ENCODE measurements around the gene GPR25.
A peak's percentile ranks its signal among the peaks of the same experiment; 100 is the strongest.

The GPR25 gene

DNA sequence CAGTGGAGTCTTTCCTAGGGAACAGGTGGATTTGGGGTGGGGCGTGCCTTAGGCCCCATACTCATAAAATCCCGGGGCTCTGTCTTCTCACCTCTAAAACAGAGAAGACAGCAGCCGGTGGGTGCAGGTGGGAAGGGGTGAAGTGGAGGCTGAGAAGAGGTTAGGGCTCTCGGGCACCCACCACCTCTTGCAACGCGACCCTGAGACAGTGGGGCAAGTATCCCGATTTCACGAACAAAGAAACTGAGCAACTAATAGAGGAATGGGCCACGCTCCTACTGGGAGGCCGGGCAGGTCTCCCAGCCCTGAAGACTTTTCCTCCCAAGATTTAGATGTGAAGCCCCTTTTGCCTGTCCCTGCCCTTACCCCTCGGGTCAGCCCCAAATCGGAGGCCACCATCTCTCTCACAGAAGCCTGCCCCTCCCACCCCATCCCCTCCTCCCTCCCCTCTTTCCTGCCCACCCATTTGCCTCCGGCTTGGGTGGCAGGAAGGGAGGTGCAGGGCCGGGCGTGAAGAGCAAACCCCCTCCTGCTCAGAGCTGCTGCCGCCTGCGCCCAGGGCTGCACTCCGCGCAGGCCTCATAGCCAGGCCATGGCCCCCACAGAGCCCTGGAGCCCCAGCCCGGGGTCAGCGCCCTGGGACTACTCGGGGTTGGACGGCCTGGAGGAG lies at the start of gene GPR25:
Gene GPR25 (plus strand): TSS at position 536 of the 670 bp plus-strand sequence. CDS start 57 bp downstream, at position 593.
- no peak for DNase-seq

DNA sequence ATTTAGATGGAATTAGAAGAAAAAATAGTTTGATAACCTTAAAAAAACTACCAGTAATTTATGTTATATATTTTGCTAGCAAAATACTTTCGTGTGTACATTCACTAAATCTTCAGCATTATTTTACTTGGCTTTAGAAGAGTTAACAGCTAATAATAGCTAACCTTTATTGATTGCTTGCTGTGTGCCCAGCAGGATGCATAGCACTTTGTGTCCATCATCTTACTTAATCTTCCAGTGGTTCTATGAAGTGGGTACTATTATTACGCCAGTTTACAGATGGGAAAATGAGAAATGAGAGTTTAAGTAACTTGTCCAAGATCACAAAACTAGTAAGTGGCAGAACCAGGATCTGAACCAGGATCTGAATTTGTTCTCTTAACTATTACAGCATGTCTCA lies 41.7 kb upstream of the GPR25 start:
- no peak for DNase-seq

DNA sequence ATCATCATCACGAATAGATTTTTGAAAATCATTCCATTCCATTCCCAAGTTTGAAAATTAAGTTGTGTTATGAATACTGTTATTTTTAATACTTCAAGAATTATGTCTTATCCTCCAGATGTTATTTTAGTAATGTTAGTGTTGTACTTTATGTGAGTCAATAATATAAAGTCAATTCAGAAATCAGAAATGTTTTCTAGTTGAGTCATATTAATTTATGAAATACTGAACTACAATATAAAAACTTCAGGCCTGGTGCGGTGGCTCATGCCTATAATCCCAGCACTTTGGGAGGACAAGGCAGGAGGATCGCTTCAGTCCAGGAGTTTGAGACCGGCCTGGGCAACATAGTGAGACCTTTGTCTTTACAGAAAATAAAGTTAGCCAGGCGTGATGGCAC lies 38.4 kb upstream of the GPR25 start:
- no peak for DNase-seq

DNA sequence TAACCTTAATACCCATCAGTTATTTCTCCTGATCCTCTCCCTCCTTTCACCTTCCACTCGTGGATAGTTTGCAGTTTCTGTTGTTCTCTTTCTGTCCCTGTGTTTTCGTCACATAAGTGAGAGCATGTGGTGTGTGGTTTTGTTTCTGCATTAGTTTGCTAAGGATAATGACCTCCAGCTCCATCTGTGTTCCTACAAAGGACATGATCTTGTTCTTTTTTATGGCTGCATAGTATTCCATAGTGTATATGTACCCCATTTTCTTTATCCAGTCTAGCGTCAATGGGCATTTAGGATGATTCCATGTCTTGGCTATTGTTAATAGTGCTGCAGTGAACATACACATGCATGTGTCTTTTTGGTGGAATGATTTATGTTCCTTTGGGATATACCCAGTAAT lies 36.6 kb upstream of the GPR25 start:
- DNase-seq: no peak

- DNase-seq: no peak
These were observed 34.7 kb upstream of the GPR25 start for GRCh38 chr1:200837931-200838571.

- no peak for DNase-seq
These were observed 33.9 kb upstream of the GPR25 start for GRCh38 chr1:200838676-200839445.

DNA sequence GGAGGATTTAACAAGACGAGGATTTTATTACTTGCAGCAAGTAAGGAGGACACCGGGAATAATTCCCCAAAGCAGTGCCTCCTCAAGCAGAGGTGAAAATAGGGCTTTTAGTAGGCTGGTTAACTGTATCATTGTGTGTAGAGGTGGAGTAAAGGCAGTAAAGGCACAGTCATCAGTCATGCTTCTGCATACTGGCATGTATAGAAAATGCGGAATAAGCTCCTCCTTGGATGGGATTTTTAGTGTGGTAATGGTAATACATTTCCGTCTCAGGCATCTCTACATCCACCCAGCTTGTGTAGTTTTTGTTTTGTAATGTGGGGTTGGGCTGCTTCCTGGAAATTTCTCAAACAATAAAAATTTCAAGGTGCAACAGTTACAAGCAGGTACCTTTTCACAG lies 27.4 kb upstream of the GPR25 start:
- no peak for DNase-seq

- no peak for DNase-seq
These were observed 26.4 kb upstream of the GPR25 start for GRCh38 chr1:200846398-200846797.

DNA sequence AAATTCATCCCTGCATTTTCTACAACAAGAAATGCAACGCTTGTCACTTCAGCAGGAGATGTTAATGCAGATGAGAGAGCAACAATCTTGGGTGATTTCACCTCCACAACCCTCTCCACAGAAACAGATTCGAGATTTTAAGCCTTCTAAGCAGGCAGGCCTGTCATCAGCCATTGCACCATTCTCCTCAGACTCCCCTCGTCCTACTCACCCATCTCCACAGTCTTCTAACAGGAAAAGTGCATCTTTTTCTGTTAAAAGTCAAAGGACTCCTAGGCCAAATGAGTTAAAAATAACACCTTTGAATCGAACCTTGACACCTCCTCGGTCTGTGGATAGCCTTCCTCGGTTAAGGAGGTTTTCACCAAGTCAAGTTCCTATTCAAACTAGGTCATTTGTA lies 23.4 kb upstream of the GPR25 start:
- no peak for DNase-seq

DNA sequence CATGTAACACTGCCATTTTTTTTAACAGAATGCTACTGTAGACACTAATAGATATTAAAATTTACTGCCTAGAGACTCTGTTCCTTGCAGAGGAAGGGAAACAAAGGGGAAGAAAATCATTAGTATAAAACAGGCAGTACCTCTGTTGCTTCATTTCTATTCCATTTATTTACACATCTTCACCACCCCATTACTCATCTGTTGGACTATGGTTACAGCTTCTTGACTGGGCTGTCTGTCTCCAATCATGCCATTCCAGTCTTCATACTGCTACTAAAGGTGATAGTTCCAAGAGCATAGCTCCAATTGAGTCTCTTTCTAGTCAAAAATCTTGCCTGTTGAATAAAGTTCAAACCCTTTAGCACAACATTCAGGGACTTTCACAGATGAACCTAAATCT lies 22.2 kb upstream of the GPR25 start:
- peak; percentile 47 for DNase-seq

DNA sequence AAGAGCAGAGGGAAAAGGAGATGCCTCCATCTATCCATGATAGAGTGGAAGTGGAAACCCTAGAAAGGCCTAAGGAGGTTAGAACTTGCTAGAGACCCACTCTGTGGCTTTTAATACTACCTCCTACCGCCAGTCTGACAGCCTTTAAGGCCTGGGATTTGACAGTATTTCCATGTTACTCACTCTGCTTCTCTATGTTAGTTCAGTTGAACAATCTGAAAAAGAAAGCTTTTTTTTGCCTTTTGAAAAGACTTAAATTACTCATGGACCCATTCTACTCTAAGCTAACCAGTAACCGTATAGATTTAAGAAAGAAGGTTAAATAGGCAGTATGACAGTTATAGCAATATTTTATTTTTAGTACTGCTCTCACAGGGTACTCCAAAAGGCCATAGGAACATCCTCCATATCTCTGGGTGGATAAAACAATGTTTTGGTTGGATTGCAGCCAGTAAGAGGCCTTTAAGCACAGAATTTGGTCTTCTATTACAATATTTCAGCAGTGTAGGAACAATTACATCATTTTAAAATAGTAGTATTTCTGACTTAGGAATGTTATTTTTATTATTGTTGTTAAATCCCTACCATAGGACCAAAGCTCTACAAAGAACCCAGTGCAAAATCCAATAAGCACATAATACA lies 15.9 kb upstream of the GPR25 start:
- DNase-seq: no peak

DNA sequence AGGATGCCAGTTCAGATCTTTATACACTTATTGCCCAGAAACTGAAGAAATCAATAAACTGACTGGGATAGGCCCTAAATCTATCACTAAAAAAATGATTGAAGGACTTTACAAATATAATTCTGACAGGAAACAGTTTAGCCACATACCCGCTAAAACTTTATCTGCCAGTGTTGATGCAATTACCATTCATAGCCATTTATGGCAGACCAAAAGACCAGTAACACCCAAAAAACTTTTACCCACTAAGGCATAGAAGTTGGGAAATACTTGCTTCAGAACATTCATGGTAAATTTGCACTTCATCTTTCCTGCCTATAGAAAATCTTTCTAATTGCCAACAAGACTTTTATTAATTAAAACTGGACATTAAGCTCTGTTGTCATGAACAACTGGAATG lies 15.0 kb upstream of the GPR25 start:
- peak; percentile 58 for DNase-seq

DNA sequence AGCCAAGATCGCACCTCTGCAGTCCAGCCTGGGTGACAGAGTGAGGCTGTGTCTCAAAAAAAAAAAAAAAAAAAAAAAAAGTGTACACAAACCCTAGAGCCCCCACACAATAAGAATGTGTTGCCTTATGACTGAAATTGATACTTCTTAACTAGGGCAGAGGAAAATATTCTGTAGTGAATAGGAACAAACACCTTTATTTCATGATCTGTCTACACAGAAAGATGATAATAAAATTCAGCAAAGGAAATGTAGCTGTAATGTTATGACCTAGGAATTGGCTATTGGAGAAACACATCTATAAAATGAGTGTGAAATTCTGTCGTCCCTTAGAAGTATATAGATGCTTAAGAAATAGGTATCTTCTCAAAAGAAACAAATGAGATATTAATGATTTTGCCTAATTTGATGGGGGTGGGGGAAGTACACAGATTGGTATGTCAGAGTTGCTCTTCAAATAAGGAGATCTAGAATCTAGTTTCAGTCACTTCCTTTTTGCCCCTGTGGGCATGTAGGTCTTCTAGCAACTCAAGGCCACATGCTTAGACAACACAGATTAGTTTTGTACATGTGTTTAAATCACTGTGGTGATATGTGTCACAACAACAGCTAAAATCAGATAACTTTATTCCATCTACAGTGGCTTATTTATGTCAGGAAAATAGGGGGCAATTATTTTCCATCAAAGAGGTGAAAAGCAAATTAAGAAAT lies 10.7 kb upstream of the GPR25 start:
- DNase-seq: no peak

GRCh38 chr1:200862713-200863415 lies 9.9 kb upstream of the GPR25 start:
- DNase-seq: no peak

GRCh38 chr1:200866116-200866515 lies 6.7 kb upstream of the GPR25 start:
- no peak for DNase-seq

- no peak for DNase-seq
These were observed 6.3 kb upstream of the GPR25 start for GRCh38 chr1:200866521-200866920.

DNA sequence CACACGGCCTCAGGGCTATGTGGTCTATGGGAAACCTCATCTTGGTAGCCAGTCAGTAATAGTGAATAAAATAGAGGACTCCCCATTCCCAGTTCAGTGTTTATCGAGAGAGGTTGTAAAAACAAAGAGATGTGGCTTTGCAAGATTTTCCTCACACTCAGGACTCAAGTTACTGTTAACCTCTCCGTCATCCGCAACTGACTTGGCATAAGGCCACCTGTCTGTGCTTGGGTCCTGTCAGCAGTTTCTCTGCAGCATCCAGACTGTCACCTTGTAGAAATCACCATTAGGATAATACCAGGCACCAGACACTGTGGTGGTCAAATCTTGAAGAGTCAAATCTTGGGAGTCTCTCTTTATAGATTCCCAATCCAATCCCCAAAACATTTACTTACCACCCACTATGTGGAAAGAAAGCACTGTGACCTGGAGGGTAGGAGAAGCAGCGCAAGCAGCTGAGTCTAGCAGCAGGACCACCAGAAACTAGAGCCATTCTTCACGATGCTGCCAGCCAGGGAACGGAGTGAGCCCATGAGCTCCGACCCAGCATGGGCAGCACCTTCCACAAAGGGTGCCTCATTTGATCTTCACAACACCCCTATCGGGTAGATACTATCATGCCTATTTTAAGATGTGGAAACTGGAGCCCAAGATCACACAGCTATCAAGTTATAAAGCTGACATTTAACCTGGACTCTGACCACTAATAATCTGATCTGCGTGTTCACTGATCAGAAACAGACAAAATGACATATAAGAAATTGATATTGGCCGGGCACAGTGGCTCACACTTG lies 5.6 kb upstream of the GPR25 start:
- no peak for DNase-seq

DNA sequence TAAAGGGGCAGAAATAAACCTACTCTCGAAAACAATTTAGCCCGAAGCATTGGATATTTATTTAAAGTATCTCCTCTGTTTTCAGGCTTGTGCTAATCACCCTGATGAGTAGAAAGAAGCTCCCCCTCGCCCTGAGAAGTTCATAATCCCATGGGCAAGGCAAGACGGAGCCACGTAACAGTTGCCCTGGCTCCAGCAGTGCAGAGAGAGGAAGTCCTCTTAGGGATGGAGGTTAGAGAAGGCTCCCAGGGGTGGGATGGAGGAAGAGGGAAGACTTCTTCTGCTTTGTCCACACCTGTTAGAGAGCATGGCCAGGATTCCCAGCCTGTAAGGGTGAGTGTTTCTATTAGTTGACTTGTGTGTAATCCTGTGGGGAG lies 3.4 kb upstream of the GPR25 start:
- DNase-seq: no peak

DNA sequence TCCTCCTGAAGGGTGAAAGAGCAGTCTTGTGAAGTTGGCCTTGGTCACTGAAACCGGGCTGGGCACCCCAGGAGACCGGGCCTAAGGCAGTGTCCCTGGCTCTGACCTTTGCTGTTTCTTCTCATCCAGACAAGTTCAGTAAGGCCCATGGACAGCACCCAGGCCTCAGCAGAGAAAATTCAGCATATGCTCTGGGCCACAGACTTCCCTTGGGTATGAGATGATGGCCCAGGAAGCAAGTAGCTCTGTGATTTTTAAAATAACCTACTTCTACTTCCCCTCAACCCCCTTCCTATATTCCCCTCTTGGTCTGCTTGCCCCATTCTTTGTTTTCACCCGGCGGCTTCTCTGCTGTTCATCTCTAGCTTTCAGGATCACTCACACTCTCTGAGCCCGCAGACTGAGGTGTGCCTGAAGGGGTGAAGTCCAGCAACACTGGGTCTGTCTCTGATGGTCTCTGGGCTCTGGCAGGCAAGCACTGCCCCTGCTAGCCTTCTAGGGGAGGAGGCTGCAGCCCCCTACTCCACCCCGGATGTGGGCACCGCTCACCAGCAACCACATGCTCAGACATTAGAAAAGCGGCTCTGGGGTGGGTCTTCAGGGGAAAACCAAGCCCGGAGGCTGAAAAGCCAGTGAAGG lies 2.9 kb upstream of the GPR25 start:
- DNase-seq: no peak

DNA sequence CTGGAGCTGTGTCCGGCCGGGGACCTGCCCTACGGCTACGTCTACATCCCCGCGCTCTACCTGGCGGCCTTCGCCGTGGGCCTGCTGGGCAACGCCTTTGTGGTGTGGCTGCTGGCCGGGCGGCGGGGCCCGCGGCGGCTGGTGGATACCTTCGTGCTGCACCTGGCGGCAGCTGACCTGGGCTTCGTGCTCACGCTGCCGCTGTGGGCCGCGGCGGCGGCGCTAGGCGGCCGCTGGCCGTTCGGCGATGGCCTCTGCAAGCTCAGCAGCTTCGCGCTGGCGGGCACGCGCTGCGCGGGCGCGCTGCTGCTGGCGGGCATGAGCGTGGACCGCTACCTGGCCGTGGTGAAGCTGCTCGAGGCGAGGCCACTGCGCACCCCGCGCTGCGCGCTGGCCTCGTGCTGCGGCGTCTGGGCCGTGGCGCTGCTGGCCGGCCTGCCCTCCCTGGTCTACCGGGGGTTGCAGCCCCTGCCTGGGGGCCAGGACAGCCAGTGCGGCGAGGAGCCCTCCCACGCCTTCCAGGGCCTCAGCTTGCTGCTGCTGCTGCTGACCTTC lies 412 bp downstream of the GPR25 start:
- DNase-seq: no peak
